Measurements from ENCODE around the gene PPP3CA.

PPP3CA gene

GRCh38 chr4:101346351-101347266 is 717 bp downstream of the PPP3CA start:
- TF ChIP-seq, protein P1, sequence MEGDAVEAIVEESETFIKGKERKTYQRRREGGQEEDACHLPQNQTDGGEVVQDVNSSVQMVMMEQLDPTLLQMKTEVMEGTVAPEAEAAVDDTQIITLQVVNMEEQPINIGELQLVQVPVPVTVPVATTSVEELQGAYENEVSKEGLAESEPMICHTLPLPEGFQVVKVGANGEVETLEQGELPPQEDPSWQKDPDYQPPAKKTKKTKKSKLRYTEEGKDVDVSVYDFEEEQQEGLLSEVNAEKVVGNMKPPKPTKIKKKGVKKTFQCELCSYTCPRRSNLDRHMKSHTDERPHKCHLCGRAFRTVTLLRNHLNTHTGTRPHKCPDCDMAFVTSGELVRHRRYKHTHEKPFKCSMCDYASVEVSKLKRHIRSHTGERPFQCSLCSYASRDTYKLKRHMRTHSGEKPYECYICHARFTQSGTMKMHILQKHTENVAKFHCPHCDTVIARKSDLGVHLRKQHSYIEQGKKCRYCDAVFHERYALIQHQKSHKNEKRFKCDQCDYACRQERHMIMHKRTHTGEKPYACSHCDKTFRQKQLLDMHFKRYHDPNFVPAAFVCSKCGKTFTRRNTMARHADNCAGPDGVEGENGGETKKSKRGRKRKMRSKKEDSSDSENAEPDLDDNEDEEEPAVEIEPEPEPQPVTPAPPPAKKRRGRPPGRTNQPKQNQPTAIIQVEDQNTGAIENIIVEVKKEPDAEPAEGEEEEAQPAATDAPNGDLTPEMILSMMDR (conservative IDR thresholded peaks at IDR 0.05; ENCODE audit: low read depth, low read length), result no peak
- peak overlapping the region; percentile 82 for H3K4me3 ChIP-seq (ENCODE audit: low read length)
- no peak for DNase-seq (ENCODE audit: low read depth)

GRCh38 chr4:101345596-101346350 is 1.6 kb downstream of the PPP3CA start:
- DNase-seq (ENCODE audit: low read depth), result no peak
- TF ChIP-seq, protein P1 (conservative IDR thresholded peaks at IDR 0.05; ENCODE audit: low read depth, low read length), result no peak
- peak overlapping the region; percentile 82 for H3K4me3 ChIP-seq (ENCODE audit: low read length)

DNA sequence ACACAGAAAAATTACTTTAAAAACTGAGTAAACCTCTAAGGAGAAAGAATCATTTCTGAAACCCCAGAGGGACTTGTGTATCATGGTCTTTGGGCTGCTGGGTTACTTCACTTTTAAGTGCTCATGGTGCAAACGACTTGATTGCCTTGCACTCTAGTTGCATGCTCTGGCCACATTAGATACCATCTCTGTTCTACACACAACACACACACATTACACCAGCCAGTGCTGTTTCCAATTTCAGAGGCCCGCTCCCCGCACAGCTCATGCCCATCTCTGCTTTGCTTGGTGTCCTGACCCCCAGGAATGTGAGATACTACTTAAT is 2.1 kb downstream of the PPP3CA start:
- TF ChIP-seq, protein P1 (conservative IDR thresholded peaks at IDR 0.05; ENCODE audit: low read depth, low read length), result no peak
- H3K4me3 ChIP-seq (ENCODE audit: low read length), result peak overlapping the region; percentile 82
- no peak for DNase-seq (ENCODE audit: low read depth)

DNA sequence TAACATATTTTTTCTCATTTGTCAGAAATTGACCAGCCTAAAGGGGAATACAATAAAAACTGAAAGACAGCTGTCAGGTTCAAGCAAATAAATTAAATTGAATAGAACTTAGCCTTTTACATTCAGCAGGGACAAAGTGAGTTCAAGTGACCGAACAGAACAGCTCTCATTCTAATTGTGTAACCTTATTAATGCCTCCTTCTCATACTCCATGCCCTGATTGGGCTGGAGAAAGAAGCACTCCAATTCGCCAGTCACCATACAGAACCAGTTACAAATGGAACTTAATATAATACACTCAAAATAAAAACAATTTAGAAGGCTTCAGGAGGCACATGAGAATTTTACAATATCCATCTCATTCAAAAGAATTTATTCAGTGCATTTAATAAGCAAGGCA is 8.0 kb downstream of the PPP3CA start:
- DNase-seq (ENCODE audit: low read depth), result no peak
- H3K4me3 ChIP-seq (ENCODE audit: low read length), result no peak overlapping the region
- TF ChIP-seq, protein P1 (conservative IDR thresholded peaks at IDR 0.05; ENCODE audit: low read depth, low read length), result no peak

DNA sequence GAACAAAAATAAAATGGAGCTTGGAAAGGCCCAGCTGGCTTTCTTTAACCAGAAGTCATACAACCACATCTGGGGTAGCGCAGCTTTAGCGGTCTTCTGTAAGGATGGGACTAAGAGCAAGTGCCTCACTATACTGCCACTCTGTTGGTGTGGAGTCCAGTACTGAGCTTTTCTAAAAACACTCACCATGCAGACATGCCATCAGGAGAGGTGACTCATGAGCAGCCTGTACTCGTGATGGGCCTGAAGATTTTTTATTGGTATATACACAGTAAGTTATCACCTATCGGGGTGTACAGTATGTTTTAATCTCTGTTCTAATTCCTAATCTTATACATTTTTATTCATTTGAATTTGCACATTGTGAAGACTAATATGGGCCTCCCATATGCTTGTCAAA is 9.6 kb downstream of the PPP3CA start:
- DNase-seq (ENCODE audit: low read depth), result no peak
- no peak overlapping the region for H3K4me3 ChIP-seq (ENCODE audit: low read length)
- TF ChIP-seq, protein P1 (conservative IDR thresholded peaks at IDR 0.05; ENCODE audit: low read depth, low read length), result no peak

GRCh38 chr4:101334963-101335572 is 12.3 kb downstream of the PPP3CA start:
- no peak overlapping the region for H3K4me3 ChIP-seq (ENCODE audit: low read length)
- no peak for DNase-seq (ENCODE audit: low read depth)
- TF ChIP-seq, protein P1 (conservative IDR thresholded peaks at IDR 0.05; ENCODE audit: low read depth, low read length), result no peak
